ENCODE measurements around the gene SYT2. TPM values are rescaled to one million over a fixed set of nuclear protein-coding genes. Genes with fewer than 3 reads are reported as not detected.

The SYT2 gene
- total RNA-seq, 4 donors from 2014 or later = under 0.01 to 0.38 TPM; not detected in 2

DNA sequence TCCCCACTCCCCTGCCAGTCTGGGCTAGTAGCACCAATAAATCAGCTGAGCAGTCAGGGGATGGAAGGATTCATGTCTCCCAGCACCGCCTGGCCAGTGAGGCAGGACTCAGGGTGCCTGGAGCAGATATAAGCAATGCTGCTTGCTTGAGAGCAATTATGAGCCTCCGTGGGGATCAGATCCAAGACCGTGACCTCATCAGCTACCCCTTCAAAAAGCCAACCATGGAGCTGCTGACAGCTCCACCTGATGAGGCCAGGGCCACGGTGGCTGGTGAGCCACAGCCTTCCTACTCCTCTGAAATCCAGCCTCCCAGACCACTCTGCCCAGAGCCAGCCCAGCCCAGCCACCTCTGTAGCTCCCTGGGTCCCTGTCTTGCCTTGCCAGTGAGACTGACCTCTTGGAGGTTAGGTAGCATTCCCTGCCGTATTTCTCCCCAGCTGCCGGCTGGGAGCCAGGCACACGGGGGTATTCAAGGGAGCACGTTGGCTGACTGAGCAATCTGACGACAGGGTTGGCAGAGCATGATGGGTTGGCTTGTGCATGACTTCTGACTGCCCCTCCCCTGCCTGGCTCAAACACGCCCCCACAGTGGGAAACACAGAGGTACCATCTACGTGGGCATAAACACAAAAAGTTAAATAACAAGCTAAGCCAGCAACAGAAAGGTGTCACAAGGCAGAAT lies 28.4 kb downstream of the SYT2 start:
- H3K27me3 ChIP-seq = no peaks in the 10 kb centered on the region
- H3K36me3 ChIP-seq = no peaks in the 10 kb centered on the region
- no peaks in the 10 kb centered on the region for H3K4me1 ChIP-seq
- TF ChIP-seq POLR2A (IDR thresholded peaks at IDR 0.05) = no peak
- no peak overlapping the region for H3K27ac ChIP-seq
- DNase-seq = no peak
- WGBS, 2 donors = 57 to 67% methylated on average over 9 to 10 of the region's 11 CpGs
- intact Hi-C loops (cut with DNase I) = no loop called here
- H3K4me3 ChIP-seq (replicated peaks in 1 of 3) = no peak overlapping the region
- no peaks in the 10 kb centered on the region for H3K9me3 ChIP-seq

DNA sequence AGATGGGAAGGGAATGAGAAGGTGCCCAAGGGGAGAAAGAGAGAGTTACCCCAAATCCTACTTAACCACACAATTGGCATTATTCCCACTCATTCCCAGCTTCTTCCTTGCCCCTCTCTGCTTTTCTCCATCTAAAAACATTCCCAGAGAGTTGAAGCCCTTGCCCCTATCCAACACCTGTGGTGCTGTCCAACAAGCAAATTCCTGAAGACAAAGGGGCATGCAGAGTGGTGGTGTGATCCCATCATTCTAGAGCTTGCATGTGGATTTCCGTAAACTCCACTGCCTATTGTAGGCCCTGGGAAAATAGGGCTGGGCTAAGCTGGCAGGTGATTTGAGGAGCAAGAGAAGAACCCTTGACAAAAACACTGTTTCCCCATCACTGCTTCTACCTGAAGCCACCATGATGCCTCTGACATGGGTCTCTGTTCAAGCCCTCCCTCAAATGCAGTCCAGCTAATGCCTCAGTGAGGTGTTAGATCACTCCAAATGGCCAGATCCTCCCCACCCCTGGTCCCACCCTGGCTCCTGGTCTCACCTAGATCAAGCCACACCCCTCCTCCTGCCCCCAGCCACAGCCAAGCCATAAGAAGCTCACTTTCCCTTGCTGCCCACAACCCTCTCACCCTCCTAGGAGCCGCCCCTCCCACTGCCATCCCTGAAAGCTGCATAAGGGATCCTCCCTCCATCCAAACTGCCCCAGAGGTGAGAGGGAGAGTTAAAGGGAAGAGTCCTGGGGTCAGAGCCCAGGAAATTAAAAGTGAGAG lies 29.5 kb downstream of the SYT2 start:
- H3K36me3 ChIP-seq = no peaks in the 10 kb centered on the region
- TF ChIP-seq CTCF (IDR thresholded peaks at IDR 0.05) = no peak
- TF ChIP-seq POLR2A (IDR thresholded peaks at IDR 0.05) = no peak
- no peak for DNase-seq
- H3K9me3 ChIP-seq = no peaks in the 10 kb centered on the region
- no peaks in the 10 kb centered on the region for H3K27me3 ChIP-seq
- H3K27ac ChIP-seq = no peak overlapping the region
- no peaks in the 10 kb centered on the region for H3K4me1 ChIP-seq
- WGBS, 2 donors = 64 to 71% methylated on average over 2 of the region's 2 CpGs
- no peak overlapping the region for H3K4me3 ChIP-seq (replicated peaks in 1 of 3)
- intact Hi-C loops (cut with DNase I) = no loop called here

- H3K4me3 ChIP-seq (replicated peaks in 1 of 3) = no peak overlapping the region
- 78 to 80% methylated on average over 4 of the region's 4 CpGs for WGBS, 2 donors
- H3K4me1 ChIP-seq = no peaks in the 10 kb centered on the region
- intact Hi-C loops (cut with DNase I) = no loop called here
- no peaks in the 10 kb centered on the region for H3K27me3 ChIP-seq
- TF ChIP-seq CTCF (IDR thresholded peaks at IDR 0.05) (no peak), POLR2A (IDR thresholded peaks at IDR 0.05) (no peak)
- no peaks in the 10 kb centered on the region for H3K36me3 ChIP-seq
- no peak for DNase-seq
- no peaks in the 10 kb centered on the region for H3K9me3 ChIP-seq
- H3K27ac ChIP-seq = no peak overlapping the region
These were observed 30.7 kb downstream of the SYT2 start for GRCh38 chr1:202679406-202680177.

DNA sequence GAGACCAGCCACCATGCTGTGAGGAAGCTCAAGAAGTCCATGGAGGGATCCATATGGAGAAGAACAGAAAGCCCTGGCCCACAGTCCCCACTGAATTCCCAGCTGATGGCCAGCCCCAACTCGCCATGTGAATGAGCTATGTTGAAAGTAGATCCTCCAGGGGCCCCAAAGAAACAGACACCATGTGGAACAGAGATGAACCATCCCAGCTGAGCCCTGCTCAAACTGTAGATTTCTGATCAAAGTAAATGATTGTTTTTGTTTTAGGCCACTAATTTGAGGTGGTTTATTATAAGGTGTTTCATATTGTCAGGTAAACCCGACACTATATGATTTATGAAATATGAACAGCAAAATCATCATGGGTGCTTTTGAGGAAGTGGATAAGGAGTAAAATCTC lies 32.8 kb downstream of the SYT2 start:
- TF ChIP-seq CTCF (IDR thresholded peaks at IDR 0.05) (no peak), POLR2A (IDR thresholded peaks at IDR 0.05) (no peak)

DNA sequence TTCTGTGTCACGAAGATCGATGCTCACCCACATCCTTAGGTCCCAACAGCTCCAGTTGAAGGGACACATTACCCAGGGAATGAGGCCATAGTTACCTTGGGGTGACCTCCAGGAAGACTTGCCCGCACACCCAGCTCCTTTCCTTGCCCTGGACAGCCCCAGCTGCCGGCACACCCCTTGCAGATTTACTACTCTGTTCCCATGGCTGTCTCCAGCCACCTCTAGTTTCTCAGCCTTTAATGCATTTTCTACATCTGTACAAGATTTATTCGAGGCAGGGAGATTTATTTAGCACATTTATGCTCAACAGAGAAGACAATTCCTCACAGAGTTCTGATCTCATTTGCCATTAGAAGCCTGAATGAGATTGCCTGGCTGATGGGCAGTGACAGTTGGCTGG lies 36.7 kb downstream of the SYT2 start:
- Histone ChIP-seq H3K27ac (no peak overlapping the region), H3K27me3 (no peaks in the 10 kb centered on the region), H3K4me3 (replicated peaks in 1 of 3) (no peak overlapping the region), H3K36me3 (no peaks in the 10 kb centered on the region), H3K4me1 (no peaks in the 10 kb centered on the region), H3K9me3 (no peaks in the 10 kb centered on the region)
- TF ChIP-seq CTCF (IDR thresholded peaks at IDR 0.05) (no peak), POLR2A (IDR thresholded peaks at IDR 0.05) (no peak)
- whole genome bisulfite sequencing, 2 donors = 83 to 88% methylated on average over 5 of the region's 5 CpGs
- no peak for DNase-seq
- intact Hi-C loops (cut with DNase I) = no loop called here

More for the DNA sequence above, 32.8 kb downstream of the SYT2 start:
- no peaks in the 10 kb centered on the region for H3K4me1 ChIP-seq
- H3K9me3 ChIP-seq = no peaks in the 10 kb centered on the region
- H3K4me3 ChIP-seq (replicated peaks in 1 of 3) = no peak overlapping the region
- no peak overlapping the region for H3K27ac ChIP-seq
- intact Hi-C loops (cut with DNase I) = no loop called here
- no peaks in the 10 kb centered on the region for H3K36me3 ChIP-seq
- no peak for DNase-seq
- WGBS, 2 donors = 88 to 91% methylated on average over 2 of the region's 2 CpGs
- H3K27me3 ChIP-seq = no peaks in the 10 kb centered on the region

Data from thyroid gland (tissue), 4 donors.